Osteocyte (in vitro differentiated cells): Measurements from ENCODE around the gene CDHR4. TPM values are rescaled to one million over a fixed set of nuclear protein-coding genes. Genes with fewer than 3 reads are reported as not detected.
A peak's percentile ranks its signal among the peaks of the same experiment; 100 is the strongest.
"Not testable (repeated sequence)": the region's sequence is repeated elsewhere in the genome, so short reads cannot be mapped to it uniquely, and the experiment has no call there.

Experiments
- DNase-seq: peaks from one replicate; pipeline ENCODE4 v3.0.0; 2021; ENCODE audit warnings: mixed read lengths; ENCODE audit not compliant: unreplicated experiment; ENCODE audit errors: extremely low spot score
- H3K27ac Mint-ChIP-seq: one replicate; pipeline ENCODE4 v1.8.0; 2021; ENCODE audit warnings: mild to moderate bottlenecking, mixed read lengths; ENCODE audit not compliant: unreplicated experiment
- H3K27me3 Mint-ChIP-seq: one replicate; pipeline ENCODE4 v1.8.0; 2021; ENCODE audit warnings: mixed read lengths; ENCODE audit not compliant: unreplicated experiment
- H3K36me3 Mint-ChIP-seq: one replicate; pipeline ENCODE4 v1.8.0; 2021; ENCODE audit warnings: mixed read lengths; ENCODE audit not compliant: unreplicated experiment
- H3K4me1 Mint-ChIP-seq: one replicate; pipeline ENCODE4 v1.8.0; 2021; ENCODE audit warnings: mixed read lengths; ENCODE audit not compliant: unreplicated experiment
- H3K4me3 Mint-ChIP-seq: one replicate; pipeline ENCODE4 v1.8.0; 2021; ENCODE audit warnings: mild to moderate bottlenecking, moderate library complexity, mixed read lengths; ENCODE audit not compliant: unreplicated experiment
- H3K9me3 Mint-ChIP-seq: one replicate; pipeline ENCODE4 v1.8.0; 2021; ENCODE audit warnings: mixed read lengths; ENCODE audit not compliant: unreplicated experiment
- microRNA-seq: library from miRNA; unstranded; fragments of <30 nt; microRNA quantifications from one replicate; pipeline ENCODE4 v1.1.0, GENCODE V29; 2020; ENCODE audit not compliant: unreplicated experiment
- total RNA-seq: library from RNA; stranded (reverse); gene quantifications from 2 replicates; pipeline ENCODE4 v1.2.1, GENCODE V29; 2021
- TF ChIP-seq, protein P1 (sequence below): fragments of 200-600 bp; sonication (generic); IDR thresholded peaks from 2 replicates; pipeline ENCODE4 v1.5.0; 2021; ENCODE audit warnings: antibody characterized with exemption, mild to moderate bottlenecking, moderate library complexity

CDHR4 gene
- total RNA-seq, 1 donor from 2014 or later, result not detected

- DNase-seq, result peak; percentile 51
- Mint-ChIP-seq H3K4me1 (peaks cover 52% of the 10 kb centered on the region), H3K4me3 (no peak overlapping the region), H3K36me3 (peaks cover 12% of the 10 kb centered on the region), H3K9me3 (no peaks in the 10 kb centered on the region), H3K27me3 (no peaks in the 10 kb centered on the region), H3K27ac (peak overlapping the region; percentile 56)
- TF ChIP-seq, protein P1, sequence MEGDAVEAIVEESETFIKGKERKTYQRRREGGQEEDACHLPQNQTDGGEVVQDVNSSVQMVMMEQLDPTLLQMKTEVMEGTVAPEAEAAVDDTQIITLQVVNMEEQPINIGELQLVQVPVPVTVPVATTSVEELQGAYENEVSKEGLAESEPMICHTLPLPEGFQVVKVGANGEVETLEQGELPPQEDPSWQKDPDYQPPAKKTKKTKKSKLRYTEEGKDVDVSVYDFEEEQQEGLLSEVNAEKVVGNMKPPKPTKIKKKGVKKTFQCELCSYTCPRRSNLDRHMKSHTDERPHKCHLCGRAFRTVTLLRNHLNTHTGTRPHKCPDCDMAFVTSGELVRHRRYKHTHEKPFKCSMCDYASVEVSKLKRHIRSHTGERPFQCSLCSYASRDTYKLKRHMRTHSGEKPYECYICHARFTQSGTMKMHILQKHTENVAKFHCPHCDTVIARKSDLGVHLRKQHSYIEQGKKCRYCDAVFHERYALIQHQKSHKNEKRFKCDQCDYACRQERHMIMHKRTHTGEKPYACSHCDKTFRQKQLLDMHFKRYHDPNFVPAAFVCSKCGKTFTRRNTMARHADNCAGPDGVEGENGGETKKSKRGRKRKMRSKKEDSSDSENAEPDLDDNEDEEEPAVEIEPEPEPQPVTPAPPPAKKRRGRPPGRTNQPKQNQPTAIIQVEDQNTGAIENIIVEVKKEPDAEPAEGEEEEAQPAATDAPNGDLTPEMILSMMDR, result no peak
Measured at GRCh38 chr3:49750056-49750455, 49.6 kb downstream of the CDHR4 start.

GRCh38 chr3:49748874-49749273, 50.8 kb downstream of the CDHR4 start:
- peaks cover 15% of the 10 kb centered on the region for H3K36me3 Mint-ChIP-seq
- DNase-seq, H3K4me3 Mint-ChIP-seq, H3K27me3 Mint-ChIP-seq, H3K9me3 Mint-ChIP-seq: not testable (repeated sequence)
- peak overlapping the region; percentile 15 for H3K27ac Mint-ChIP-seq
- H3K4me1 Mint-ChIP-seq, result peaks cover 50% of the 10 kb centered on the region

DNA sequence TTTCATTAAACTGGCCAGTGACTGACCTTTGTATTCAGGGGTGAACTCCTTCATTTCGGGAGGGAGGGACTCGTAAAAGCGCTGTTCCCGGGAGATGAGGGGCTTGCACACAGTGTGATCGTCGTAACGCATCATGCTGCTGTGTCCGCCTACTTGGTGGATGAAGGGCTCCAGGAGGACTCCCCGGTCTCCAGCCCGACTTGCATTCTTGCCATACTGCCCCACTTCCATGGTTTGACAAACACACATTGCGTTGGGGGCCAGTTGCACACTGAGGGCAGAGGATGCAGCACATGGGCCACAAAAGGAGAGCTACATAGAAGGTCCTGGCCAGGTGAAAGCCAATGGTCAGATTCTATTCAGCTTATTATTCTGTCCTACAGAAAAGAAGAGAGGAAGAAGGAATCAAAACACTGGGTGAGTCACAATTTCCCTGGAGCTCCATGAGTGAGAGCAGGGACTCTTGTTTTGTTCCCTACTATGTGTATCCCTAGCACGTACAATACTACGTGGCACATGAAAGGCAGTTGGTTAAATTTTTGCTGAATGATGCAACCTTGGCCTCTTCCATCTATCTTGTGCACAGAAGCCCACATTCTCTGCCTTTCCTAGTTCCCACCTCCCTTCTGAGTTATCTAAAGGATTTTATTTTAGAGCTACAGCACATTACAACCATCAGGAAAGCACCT, 51.7 kb downstream of the CDHR4 start:
- DNase-seq, result peak; percentile 63
- TF ChIP-seq, protein P1, result no peak
- Mint-ChIP-seq H3K36me3 (peaks cover 13% of the 10 kb centered on the region), H3K4me3 (no peak overlapping the region), H3K4me1 (peaks cover 43% of the 10 kb centered on the region), H3K27me3 (no peaks in the 10 kb centered on the region), H3K27ac (peak overlapping the region; percentile 80), H3K9me3 (no peaks in the 10 kb centered on the region)

- no peak for DNase-seq
- Mint-ChIP-seq H3K9me3 (no peaks in the 10 kb centered on the region), H3K4me1 (peaks cover 38% of the 10 kb centered on the region), H3K36me3 (peaks cover 13% of the 10 kb centered on the region), H3K27ac (no peak overlapping the region), H3K4me3 (no peak overlapping the region), H3K27me3 (no peaks in the 10 kb centered on the region)
- TF ChIP-seq, protein P1, result no peak
Measured at GRCh38 chr3:49745986-49746385, 53.7 kb downstream of the CDHR4 start.

Small RNA genes lying within 50 kb of the gene (microRNA-seq; reads per million reads assigned to microRNA genes)
- not detected for gene MIR5193

Other genes starting within 250 kb of the CDHR4 start
- 0.64 and 0.81 TPM in 2 replicates for gene BSN, start 245.4 kb downstream of the CDHR4 start, total RNA-seq
- gene APEH, start 125.5 kb downstream of the CDHR4 start, total RNA-seq, result 98.5 and 105 TPM in 2 replicates
- 35.9 and 38.3 TPM in 2 replicates for gene MST1, start 110.4 kb downstream of the CDHR4 start, total RNA-seq
- gene RNF123, start 110.3 kb downstream of the CDHR4 start, total RNA-seq, result 50.9 and 61.0 TPM in 2 replicates
- gene AMIGO3, start 80.2 kb downstream of the CDHR4 start, total RNA-seq, result not detected in 2 replicates
- 27.3 and 27.5 TPM in 2 replicates for gene GMPPB, start 75.9 kb downstream of the CDHR4 start, total RNA-seq
- gene IP6K1, start 13.3 kb downstream of the CDHR4 start, total RNA-seq, result 60.1 and 66.9 TPM in 2 replicates
- 5.1 and 5.2 TPM in 2 replicates for gene INKA1, start 3.4 kb upstream of the CDHR4 start, total RNA-seq
- 63.2 and 63.6 TPM in 2 replicates for gene UBA7, start 14.1 kb upstream of the CDHR4 start, total RNA-seq
- gene TRAIP, start 56.7 kb upstream of the CDHR4 start, total RNA-seq, result 3.4 and 5.3 TPM in 2 replicates
- gene CAMKV, start 70.0 kb upstream of the CDHR4 start, total RNA-seq, result not detected in 2 replicates
- gene MST1R, start 104.0 kb upstream of the CDHR4 start, total RNA-seq, result 1.1 and 1.8 TPM in 2 replicates
- gene MON1A, start 129.9 kb upstream of the CDHR4 start, total RNA-seq, result 12.8 and 13.8 TPM in 2 replicates
- 91.5 and 97.4 TPM in 2 replicates for gene RBM6, start 140.3 kb upstream of the CDHR4 start, total RNA-seq